Chondrocyte (in vitro differentiated cells): Measurements from ENCODE around the gene MATCAP1. TPM values are rescaled to one million over a fixed set of nuclear protein-coding genes. Genes with fewer than 3 reads are reported as not detected.

ENCODE experiments used
- DNase-seq: peaks from one replicate; pipeline ENCODE4 v3.0.0; 2021; ENCODE audit warnings: mixed read lengths, low spot score
- H3K27ac Mint-ChIP-seq: one replicate; pipeline ENCODE4 v1.8.0; 2021; ENCODE audit warnings: mild to moderate bottlenecking, moderate library complexity, mixed read lengths; ENCODE audit not compliant: unreplicated experiment
- H3K27me3 Mint-ChIP-seq: 2 replicates; pipeline ENCODE4 v1.8.0; 2021; ENCODE audit warnings: low read depth, mixed read lengths
- H3K36me3 Mint-ChIP-seq: 2 replicates; pipeline ENCODE4 v1.8.0; 2021; ENCODE audit warnings: low read depth, mixed read lengths
- H3K4me1 Mint-ChIP-seq: 2 replicates; pipeline ENCODE4 v1.8.0; 2021; ENCODE audit warnings: low read depth, mild to moderate bottlenecking, mixed read lengths
- H3K4me3 Mint-ChIP-seq: one replicate; pipeline ENCODE4 v1.8.0; 2021; ENCODE audit warnings: mild to moderate bottlenecking, moderate library complexity, mixed read lengths; ENCODE audit not compliant: unreplicated experiment
- H3K9me3 Mint-ChIP-seq: 2 replicates; pipeline ENCODE4 v1.8.0; 2021; ENCODE audit warnings: low read depth, mixed read lengths
- microRNA-seq: library from miRNA; unstranded; fragments of <30 nt; microRNA quantifications from one replicate; pipeline ENCODE4 v1.2.0, GENCODE V29; 2020; ENCODE audit warnings: borderline number of aligned reads
- total RNA-seq: library from RNA; stranded (reverse); gene quantifications from 3 replicates; pipeline ENCODE4 v1.2.1, GENCODE V29; 2021
- TF ChIP-seq, protein P1 (sequence below): fragments of 200-600 bp; sonication (generic); IDR thresholded peaks from 2 replicates; pipeline ENCODE4 v1.5.0; 2021; ENCODE audit warnings: antibody characterized with exemption, mild to moderate bottlenecking, moderate library complexity

MATCAP1 gene
- total RNA-seq, 1 donor from 2014 or later, result 29.9 TPM

DNA sequence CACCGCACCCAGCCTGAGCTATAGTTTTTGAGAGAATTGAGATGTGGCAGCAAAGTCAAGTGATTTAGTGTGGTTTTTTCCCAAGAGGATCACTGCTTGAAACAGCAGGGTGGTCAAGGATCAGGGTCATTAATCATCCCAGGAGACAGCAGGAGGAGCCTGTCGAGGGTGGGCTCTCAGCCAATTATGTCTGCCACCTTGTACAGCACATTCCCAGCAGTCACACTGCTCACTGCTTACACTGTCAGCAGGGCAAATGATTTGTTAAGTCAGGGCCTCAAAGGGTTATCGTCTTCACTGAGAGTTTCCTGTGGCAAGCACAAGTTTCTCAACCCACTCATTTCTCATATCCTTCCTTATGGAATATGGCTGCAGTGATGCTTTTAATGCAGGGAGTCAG is 46.2 kb downstream of the MATCAP1 start:
- Mint-ChIP-seq H3K4me1 (peaks cover 4% of the 10 kb centered on the region), H3K27ac (peak overlapping the region; percentile 9), H3K27me3 (no peaks in the 10 kb centered on the region), H3K4me3 (no peak overlapping the region), H3K9me3 (no peaks in the 10 kb centered on the region), H3K36me3 (peaks cover 28% of the 10 kb centered on the region)
- TF ChIP-seq, protein P1, sequence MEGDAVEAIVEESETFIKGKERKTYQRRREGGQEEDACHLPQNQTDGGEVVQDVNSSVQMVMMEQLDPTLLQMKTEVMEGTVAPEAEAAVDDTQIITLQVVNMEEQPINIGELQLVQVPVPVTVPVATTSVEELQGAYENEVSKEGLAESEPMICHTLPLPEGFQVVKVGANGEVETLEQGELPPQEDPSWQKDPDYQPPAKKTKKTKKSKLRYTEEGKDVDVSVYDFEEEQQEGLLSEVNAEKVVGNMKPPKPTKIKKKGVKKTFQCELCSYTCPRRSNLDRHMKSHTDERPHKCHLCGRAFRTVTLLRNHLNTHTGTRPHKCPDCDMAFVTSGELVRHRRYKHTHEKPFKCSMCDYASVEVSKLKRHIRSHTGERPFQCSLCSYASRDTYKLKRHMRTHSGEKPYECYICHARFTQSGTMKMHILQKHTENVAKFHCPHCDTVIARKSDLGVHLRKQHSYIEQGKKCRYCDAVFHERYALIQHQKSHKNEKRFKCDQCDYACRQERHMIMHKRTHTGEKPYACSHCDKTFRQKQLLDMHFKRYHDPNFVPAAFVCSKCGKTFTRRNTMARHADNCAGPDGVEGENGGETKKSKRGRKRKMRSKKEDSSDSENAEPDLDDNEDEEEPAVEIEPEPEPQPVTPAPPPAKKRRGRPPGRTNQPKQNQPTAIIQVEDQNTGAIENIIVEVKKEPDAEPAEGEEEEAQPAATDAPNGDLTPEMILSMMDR, result no peak
- DNase-seq, result no peak

DNA sequence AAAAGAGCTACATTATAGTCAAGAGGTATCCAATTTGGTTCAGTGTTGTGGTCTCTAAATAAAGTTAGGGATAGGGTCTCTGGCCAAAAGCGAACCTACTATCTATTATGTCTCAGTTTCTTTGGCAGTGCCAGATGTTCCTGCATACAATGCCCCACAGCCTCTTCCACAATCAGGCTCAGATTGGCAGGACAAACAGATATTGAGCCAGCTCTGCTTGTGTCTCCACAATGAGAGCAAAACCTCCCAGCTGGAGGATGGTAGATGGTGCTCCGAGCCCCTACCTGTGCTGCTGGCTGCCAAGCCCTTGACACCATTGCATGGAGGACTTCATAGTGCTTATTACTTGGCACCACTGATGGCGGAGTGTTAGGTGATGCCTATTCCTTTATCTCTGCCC is 54.3 kb downstream of the MATCAP1 start:
- H3K4me3 Mint-ChIP-seq, result no peak overlapping the region
- H3K36me3 Mint-ChIP-seq, result peaks cover 19% of the 10 kb centered on the region
- no peaks in the 10 kb centered on the region for H3K9me3 Mint-ChIP-seq
- H3K27ac Mint-ChIP-seq, result no peak overlapping the region
- no peak for DNase-seq
- no peaks in the 10 kb centered on the region for H3K27me3 Mint-ChIP-seq
- no peaks in the 10 kb centered on the region for H3K4me1 Mint-ChIP-seq
- TF ChIP-seq, protein P1, result no peak

DNA sequence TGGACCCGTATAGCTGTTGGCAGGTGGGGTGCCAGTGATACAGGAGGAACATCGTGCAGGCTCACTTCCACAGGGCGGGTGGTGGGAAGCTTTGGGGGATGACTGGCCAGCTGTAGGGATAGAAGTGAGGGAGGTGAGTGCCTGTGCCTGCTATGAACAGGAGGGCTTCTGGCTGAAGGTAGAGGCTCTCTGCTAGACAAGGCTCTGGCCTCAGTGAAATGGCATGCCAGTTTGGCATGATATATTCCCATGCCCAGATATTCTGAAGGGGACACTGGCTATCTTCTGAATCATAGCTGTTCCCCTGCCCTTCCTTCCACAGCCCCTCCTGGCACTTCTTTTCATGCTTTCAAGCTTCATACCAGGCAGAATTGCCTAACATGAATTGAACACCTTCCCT is 54.9 kb downstream of the MATCAP1 start:
- Mint-ChIP-seq H3K27me3 (no peaks in the 10 kb centered on the region), H3K4me1 (no peaks in the 10 kb centered on the region), H3K27ac (no peak overlapping the region), H3K4me3 (no peak overlapping the region), H3K36me3 (peaks cover 19% of the 10 kb centered on the region), H3K9me3 (no peaks in the 10 kb centered on the region)
- DNase-seq, result no peak
- TF ChIP-seq, protein P1, result no peak

DNA sequence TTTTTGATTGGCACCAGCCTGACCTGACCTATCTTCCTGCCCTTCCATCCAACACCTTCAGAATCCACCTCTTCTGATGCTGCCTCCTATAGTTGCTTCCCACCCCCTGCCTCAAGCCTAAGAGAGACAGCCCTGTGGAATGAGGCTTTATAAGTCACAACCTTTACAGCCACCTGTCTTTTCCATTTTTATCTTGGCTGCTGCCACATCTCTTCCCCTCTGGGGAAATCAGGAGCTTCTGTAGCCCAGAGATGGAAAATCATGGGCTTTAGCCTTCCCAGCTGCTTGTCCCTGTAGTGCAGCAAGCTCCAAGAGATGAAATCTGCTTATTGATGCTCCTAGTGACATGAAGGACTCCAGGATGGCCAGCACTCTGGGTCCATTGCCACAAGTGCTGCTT is 55.3 kb downstream of the MATCAP1 start:
- DNase-seq, result no peak
- Mint-ChIP-seq H3K4me1 (no peaks in the 10 kb centered on the region), H3K27ac (no peak overlapping the region), H3K9me3 (no peaks in the 10 kb centered on the region), H3K36me3 (peaks cover 22% of the 10 kb centered on the region), H3K4me3 (no peak overlapping the region), H3K27me3 (no peaks in the 10 kb centered on the region)
- TF ChIP-seq, protein P1, result no peak

Small RNA genes within 50 kb of the gene (microRNA-seq; reads per million reads assigned to microRNA genes)
- 260 reads per million, percentile 68 among the genes with 10 or more reads in this experiment for gene MIR328

Other genes starting within 250 kb of the MATCAP1 start
- gene CIAO2B, start 249.6 kb downstream of the MATCAP1 start, total RNA-seq, result 55.9 to 64.9 TPM (median 61.3 TPM) in 3 replicates
- 25.2 to 27.9 TPM (median 26.0 TPM) in 3 replicates for gene CES2, start 248.4 kb downstream of the MATCAP1 start, total RNA-seq
- gene CES3, start 222.7 kb downstream of the MATCAP1 start, total RNA-seq, result 0.12 to 0.75 TPM (median 0.13 TPM) in 3 replicates
- gene CES4A, start 195.4 kb downstream of the MATCAP1 start, total RNA-seq, result 1.6 to 6.6 TPM (median 2.6 TPM) in 3 replicates
- 56.6 to 62.7 TPM (median 61.3 TPM) in 3 replicates for gene CBFB, start 154.8 kb downstream of the MATCAP1 start, total RNA-seq
- gene PHAF1, start 74.0 kb downstream of the MATCAP1 start, total RNA-seq, result 14.0 to 18.2 TPM (median 14.9 TPM) in 3 replicates
- 39.9 to 64.4 TPM (median 41.4 TPM) in 3 replicates for gene B3GNT9, start 33.0 kb downstream of the MATCAP1 start, total RNA-seq
- 16.6 to 20.0 TPM (median 19.1 TPM) in 3 replicates for gene TRADD, start 24.1 kb downstream of the MATCAP1 start, total RNA-seq
- gene FBXL8, start 24.0 kb downstream of the MATCAP1 start, total RNA-seq, result 14.6 to 17.5 TPM (median 16.0 TPM) in 3 replicates
- 11.6 to 19.0 TPM (median 15.7 TPM) in 3 replicates for gene HSF4, start 19.2 kb downstream of the MATCAP1 start, total RNA-seq
- 21.9 to 34.6 TPM (median 31.2 TPM) in 3 replicates for gene NOL3, start 13.4 kb downstream of the MATCAP1 start, total RNA-seq
- gene EXOC3L1, start 6.2 kb upstream of the MATCAP1 start, total RNA-seq, result not detected in 3 replicates
- 31.9 to 41.0 TPM (median 33.4 TPM) in 3 replicates for gene E2F4, start 8.2 kb upstream of the MATCAP1 start, total RNA-seq
- 1.1 to 1.2 TPM (median 1.1 TPM) in 3 replicates for gene ELMO3, start 15.2 kb upstream of the MATCAP1 start, total RNA-seq
- 41.7 to 55.7 TPM (median 43.2 TPM) in 3 replicates for gene TMEM208, start 43.2 kb upstream of the MATCAP1 start, total RNA-seq
- 32.9 to 50.1 TPM (median 35.6 TPM) in 3 replicates for gene FHOD1, start 63.5 kb upstream of the MATCAP1 start, total RNA-seq
- gene SLC9A5, start 65.0 kb upstream of the MATCAP1 start, total RNA-seq, result 3.0 to 5.6 TPM (median 3.4 TPM) in 3 replicates
- 17.5 to 22.4 TPM (median 18.9 TPM) in 3 replicates for gene PLEKHG4, start 95.6 kb upstream of the MATCAP1 start, total RNA-seq
- not detected in 3 replicates for gene KCTD19, start 142.8 kb upstream of the MATCAP1 start, total RNA-seq
- 0.20 TPM in 1 of 3 replicates, not detected in the others for gene LRRC36, start 142.9 kb upstream of the MATCAP1 start, total RNA-seq
- gene TPPP3, start 209.5 kb upstream of the MATCAP1 start, total RNA-seq, result 2.7 to 3.6 TPM (median 3.3 TPM) in 3 replicates
- gene ZDHHC1, start 232.5 kb upstream of the MATCAP1 start, total RNA-seq, result 11.8 to 15.0 TPM (median 12.2 TPM) in 3 replicates
- gene HSD11B2, start 247.2 kb upstream of the MATCAP1 start, total RNA-seq, result 0.20 to 0.77 TPM in 2 of 3 replicates, not detected in the other